GM15510 (cell line): ENCODE results near the gene PIK3CA.

ENCODE experiments used
- POLR2A ChIP-seq: IDR thresholded peaks from 3 replicates; pipeline ENCODE4 v1.6.1; 2011; ENCODE audit warnings: borderline replicate concordance; ENCODE audit not compliant: insufficient read length; ENCODE audit errors: extremely low read depth

The PIK3CA gene

GRCh38 chr3:179266701-179267211 lies 118.6 kb downstream of the PIK3CA start:
- no peak for TF ChIP-seq POLR2A

GRCh38 chr3:179268400-179269051 lies 120.4 kb downstream of the PIK3CA start:
- no peak for TF ChIP-seq POLR2A

GRCh38 chr3:179269152-179269707 lies 121.1 kb downstream of the PIK3CA start:
- no peak for TF ChIP-seq POLR2A

DNA sequence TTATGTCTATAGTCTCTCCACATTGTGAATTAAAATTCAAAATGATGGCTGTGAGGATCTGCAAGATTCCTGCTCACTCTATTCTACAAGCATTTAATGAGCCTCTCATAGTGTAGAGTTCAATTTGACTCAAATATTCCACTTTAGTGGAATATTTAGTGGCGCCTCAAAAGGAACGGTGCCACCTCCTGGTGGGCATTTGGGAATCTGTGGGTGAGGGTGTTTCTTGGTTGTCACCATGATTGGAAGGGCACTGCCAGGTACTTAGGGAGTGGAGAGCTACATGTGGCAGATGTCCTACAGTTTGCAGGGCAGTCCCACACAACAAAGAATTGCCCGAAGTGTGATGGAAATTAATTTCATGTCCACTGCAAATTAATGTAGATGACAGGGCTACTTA lies 124.2 kb downstream of the PIK3CA start:
- TF ChIP-seq POLR2A, result no peak

- no peak for TF ChIP-seq POLR2A
Measured at GRCh38 chr3:179276001-179276400, 127.8 kb downstream of the PIK3CA start.

GRCh38 chr3:179276743-179277142 lies 128.6 kb downstream of the PIK3CA start:
- no peak for TF ChIP-seq POLR2A

DNA sequence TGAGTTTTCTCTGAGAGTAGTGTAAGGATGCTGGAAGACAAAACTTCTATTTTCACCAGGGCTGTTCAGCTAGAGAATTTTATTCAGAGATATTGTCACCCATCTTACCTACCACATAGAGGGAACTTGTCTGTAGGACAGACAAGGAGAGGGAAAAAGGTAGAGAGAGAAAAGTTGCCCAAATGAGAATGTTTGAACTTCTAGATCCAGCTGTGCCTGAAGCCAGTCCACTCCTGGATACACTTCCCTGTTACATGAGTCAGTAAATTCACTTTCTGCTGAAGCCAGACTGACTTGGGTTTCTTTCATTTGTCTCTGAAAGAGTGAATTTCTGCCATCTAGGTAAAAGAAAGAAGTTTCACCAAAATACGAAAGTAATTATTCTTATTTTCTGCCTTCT lies 130.0 kb downstream of the PIK3CA start:
- TF ChIP-seq POLR2A, result no peak

DNA sequence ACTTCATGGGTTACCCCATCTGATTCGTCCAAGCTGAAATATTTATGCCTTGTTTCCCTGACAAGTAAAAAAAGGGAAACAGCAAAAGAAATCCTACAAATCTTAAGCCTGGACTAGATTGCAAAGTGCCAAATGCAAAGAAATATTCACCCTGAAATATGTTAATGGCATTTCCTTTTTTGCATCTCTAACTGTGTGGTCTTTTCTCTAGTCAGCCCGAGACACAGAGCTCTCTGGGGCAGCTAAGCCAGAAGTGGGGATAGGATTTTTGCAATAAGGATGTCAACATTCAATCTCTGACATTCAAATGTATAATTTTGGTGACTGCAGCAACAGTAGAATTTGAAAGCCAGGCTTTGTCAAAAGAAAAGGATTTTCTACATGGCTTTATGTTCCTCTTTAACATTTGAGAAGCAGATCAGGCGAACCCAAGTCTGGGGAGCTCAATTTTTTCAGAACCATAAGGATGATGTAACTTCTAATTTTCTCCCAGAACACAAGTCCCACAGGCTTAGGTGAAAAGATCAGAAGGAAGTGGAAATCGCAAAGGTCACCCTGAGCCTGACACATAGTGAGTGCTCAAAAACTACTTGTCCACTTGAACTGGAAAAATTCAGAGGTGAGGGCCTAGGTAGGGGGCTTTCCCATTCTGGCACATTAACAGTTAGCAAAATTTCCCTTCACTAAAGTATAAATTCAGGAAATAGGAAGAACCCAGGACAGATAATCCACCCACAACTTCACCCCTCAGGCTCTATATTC lies 131.0 kb downstream of the PIK3CA start:
- TF ChIP-seq POLR2A, result no peak

DNA sequence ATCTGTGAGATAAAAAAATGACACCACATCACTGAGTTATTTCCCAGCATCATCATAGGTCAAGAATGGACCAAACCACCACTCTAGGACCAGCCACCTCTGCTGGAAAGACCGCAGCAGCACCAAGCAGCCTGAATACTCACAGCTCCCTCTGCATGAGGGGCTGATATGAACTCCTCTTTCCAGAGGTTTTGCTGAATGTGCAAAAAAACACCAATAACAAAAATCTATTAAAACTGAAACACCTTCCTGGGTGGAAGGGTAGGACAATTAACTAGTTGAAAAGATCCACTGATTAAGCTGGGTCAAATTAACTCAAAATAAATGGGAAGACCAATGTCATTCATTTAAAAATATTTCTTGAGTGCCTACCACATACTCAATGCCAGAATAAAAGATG lies 131.7 kb downstream of the PIK3CA start:
- TF ChIP-seq POLR2A, result no peak

DNA sequence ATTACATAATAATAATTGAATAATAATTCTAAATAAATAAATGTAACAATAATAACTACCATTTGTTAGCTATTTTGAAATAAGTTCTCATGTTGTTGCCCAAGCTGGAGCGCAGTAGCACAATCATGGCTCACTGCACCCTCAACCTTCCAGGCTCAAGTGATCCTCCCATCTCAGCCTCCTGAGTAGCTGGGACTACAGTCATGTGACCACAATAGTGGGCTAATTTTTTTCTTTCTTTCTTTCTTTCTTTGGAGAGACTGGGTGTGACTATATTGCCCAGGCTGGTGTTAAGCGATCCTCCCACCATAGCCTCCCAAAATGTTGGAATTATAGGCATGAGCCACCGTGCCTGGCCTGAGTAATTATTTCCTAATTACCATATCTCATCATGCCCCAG lies 133.7 kb downstream of the PIK3CA start:
- no peak for TF ChIP-seq POLR2A

DNA sequence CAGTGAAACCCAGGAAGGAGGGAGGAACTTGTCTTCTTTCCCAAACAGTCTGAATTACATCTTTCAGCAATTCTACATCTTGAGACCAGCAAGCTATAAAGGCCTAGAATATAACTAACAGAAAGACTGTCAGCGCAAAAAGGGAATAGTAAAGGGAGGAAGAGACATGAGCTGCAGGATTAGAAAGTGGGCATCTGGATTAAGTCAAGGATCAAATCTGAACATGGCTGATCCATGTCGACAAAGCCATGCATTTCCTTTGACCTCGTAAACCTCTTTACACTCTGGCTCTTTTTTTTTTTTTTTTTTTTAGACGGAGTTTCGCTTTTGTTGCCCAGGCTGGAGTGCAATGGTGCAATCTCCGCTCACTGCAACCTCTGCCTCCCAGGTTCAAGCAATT lies 138.2 kb downstream of the PIK3CA start:
- TF ChIP-seq POLR2A, result no peak

DNA sequence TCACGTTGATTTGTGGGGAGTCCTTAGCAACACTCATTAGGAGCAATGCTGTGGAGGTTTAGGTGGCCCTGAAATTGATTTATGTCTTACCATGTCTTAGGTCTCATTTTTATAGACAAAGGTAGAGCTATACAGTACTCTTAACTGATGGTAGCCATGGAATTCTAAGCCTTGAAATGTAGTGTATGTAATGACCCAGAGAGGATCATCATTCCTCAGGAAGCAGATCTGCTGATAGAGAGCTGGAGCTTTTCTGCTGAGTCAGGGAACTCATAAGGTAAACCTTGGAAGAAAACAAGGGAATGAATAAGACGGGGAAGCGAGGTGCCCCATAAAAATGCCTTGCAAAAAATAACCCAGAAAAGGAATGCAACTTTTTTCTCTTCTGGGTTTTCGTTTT lies 140.7 kb downstream of the PIK3CA start:
- no peak for TF ChIP-seq POLR2A

GRCh38 chr3:179289295-179289694 lies 141.1 kb downstream of the PIK3CA start:
- no peak for TF ChIP-seq POLR2A
